ELR (cell line): Measurements from ENCODE around the gene RARRES2.

Experiments used
- DNase-seq: peaks from one replicate; pipeline ENCODE4 v3.0.0-alpha.2; 2015; ENCODE audit warnings: low read depth

Gene RARRES2

DNA sequence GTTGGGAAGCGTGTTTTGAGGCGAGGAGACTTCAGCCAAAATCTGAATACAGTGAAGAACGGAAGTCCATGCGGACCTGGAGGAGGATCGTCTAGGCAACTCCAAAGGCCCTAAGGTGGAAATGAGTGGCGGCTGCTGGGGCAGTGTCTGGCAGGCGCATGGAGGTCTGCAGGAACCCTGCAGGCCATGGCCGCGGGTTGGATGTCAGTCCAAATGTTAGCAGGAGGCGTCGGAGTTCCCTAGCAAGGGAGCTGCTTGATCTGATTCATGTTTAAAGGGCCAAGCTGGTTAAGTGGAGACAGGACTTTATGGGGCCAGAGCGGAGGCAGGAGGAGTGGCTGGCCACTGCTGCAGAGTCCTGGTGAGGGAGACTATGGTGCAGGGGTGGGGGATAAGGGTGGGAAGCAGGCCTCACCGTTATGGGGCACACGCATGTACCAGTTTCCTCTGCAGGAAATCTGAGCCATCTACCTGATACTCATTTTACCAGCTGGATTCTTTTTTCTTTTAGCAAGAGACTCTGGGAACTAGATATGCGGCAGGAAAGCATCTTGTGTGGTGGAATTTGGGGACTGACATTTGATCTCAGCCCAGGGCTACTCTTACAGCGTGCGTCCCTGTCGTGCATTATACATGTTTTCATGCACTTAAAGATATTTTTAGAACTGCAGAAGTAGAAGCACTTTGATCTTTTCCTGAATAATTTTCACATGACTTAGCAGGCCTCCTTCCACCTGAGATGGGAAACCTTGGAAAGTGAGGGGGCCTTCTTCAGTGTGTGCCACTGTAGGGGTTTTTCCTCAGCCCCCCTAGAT is 20.6 kb upstream of the RARRES2 start:
- no peak for DNase-seq

DNA sequence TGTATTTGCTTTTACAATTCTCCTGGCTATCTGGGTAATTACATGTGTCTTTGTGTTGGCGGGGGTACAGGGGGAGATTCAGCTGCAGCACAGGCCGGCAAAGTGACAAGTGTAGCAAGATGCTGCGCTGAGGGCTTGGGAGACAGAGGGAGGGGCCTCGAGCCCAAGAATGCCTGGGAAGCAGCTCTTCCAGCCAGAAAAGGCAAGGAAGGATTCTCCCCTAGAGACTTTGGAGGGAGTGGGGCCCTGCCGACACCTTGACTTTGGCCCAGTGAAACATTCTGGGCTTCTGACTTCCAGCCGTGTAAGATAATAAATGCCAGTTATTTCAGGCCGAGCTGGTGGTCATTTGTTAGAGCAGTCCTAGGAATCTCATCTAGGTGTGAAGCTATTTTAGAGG is 20.0 kb upstream of the RARRES2 start:
- DNase-seq: no peak

DNA sequence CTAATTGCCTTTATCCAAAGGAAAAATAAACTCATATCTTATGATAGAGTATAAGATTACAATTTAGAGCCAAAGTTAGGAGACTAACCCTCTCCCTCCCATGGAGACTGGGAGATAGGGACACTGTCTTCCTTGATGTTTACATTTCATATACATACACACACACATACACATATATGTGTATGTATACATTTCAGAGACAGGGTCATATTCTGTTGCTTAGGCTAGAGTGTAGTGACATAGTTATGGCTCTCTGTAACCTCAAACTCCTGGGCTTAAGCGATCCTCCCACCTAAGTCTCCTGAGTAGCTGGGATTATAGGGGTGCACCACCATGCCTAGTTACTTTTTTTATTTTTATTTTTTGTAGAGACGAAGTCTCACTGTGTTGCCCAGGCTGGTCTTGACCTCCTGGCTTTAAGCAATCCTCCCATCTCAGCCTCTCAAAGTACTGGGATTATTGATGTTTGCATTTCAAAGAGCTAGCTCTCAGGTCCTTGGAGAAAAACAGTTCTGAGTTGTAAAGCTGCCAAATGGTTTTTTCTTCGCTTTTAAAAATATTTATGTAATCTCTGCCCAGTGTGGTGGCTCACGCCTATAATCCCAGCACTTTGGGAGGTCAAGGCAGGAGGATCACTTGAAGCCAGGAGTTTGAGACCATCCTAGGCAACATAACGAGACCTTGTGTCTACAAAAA is 19.1 kb upstream of the RARRES2 start:
- no peak for DNase-seq

- DNase-seq: no peak
These were observed 18.4 kb upstream of the RARRES2 start for GRCh38 chr7:150359622-150360362.

DNA sequence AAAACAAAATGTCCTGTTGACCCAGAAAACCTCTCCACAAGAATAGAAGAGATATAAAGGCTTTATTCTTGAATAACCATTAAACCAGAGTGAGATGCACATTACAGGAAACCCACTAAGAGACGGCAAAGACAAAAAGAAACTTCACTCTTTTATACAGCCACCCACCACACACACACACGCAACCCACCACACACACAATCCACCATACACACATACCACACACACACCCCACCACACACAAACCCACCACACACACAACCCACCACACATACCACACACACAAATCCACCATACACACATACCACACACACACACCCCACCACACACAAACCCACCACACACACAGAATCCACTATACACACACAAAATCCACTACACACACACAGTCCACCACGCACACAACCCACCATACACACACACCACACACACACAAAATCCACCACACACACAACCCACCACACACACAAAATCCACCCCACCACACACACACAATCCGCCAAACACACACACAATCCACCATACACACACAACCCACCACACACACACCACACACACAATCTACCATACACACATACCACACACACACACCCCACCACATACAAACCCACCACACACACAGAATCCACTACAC is 17.7 kb upstream of the RARRES2 start:
- DNase-seq: no peak

- no peak for DNase-seq
These were observed 17.0 kb upstream of the RARRES2 start for GRCh38 chr7:150358433-150358832.

DNA sequence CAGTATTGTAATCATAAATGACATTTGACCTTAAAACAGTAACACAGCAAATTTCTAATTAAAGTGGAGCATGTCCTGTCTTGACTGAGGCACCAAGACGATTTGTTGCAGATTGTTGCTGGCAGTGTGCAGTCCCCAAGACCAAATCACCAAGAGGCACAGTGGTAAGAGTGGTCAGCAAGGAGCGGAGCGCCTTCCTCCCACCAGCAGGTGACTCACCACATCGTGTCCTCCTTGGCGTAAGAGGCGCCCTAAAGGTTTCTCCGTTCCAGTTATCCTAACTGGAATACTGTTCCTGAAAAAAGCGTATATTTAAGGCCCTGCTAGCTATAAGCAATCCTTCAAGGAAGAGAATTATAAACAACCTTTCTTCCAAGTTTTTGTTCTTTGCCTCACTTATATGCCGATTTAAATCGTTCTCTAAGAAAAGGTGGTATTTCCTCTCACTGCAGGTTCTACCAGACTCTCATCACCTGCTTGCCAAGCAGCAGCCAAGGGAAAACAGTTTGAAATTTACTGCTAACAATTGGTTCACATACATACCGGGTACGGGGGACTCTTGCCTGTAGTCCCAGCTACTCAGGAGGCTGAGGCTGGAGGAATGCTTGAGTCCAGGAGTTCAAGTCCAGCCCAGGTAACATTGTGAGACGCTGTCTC is 16.5 kb upstream of the RARRES2 start:
- DNase-seq: no peak

DNA sequence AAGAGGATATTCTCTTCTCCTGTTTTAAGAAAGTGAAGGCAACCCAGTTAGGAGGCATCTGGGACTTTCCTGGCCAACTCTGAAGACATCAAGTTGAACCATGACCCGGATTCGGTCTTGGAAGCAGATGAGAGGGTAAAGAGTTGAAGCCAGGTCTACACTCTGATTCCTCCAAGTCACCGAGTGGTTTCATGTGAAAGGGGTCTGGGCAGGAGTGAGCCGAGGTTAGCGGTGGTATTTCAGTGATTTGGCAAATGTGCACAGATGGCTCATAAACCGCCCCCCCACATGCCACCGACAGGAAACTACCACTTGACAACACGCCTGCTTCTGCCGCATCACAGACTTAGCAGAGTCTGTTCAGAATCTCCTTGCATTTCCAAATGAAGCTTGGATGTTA is 15.8 kb upstream of the RARRES2 start:
- DNase-seq: no peak

DNA sequence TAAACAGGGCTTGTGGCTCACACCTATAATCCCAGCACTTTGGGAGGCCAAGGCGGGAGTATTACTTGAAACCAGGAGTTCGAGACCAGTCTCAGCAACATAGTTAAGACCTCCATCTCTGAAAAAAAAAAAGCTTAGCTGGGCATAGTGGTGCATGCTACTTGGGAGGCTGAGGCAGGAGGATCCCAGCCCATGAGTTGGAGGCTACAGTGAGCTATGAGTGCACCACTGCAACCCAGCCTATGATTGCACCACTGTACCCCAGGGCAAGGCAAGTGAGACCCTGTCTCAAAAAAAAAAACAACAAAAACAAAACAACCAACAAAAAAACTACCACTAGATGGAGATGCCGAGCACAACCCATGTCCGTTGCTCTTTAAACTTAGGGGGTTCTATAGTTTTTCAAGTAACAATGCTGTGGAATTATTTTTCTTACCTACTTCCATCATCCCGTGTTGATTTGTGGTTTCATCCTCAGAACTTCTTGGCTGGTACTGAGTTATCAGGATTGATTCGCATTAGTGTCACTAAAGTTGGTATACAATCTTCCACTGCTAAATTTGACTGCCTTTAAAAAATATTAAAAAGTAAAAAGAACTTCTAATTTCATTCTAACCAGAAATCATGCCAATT is 15.0 kb upstream of the RARRES2 start:
- DNase-seq: peak; percentile 49

DNA sequence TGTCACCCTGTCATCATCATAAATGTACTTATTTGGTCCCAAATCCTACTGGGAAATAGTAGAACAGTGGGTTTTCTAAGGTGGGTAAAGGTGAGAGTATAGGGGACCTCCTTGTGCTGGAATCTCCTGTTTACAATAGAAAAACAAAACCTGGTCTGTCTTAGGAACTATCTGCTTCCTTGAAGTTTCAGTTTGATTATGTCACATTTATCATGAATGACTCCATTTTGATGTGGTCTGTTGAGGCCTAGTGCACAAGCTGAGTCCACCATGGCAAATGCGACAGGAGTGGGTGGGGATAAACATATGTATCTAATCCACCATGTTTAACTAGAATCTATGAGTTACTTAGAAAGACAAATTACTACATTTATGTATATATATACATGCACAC is 14.2 kb upstream of the RARRES2 start:
- DNase-seq: no peak

DNA sequence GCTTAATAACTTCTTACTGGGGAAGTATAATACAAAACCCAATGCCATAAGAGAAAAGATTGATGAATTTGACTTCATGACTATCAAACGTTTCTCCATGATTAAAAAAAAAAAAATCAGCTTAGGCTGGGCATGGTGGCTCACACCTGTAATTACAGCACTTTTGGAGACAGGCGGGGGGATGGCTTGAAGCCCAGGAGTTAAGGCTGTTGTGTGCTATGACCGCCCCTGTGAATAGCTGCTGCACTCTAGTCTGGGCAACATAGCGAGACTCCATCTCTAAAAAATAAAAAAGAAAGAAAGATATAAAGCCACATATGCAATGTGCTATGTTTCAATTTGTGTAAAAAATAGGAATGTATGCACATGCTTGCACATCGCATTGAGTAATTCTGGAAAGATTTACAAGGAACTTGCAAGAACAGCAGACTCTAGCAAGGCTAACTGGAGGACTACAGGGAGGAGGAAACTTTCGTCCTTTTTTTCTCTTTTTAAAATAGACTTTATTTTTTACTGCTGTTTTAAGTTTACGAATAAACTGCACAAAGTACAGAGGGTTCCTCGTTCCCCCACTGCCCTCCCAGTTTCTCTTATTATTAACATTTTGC is 10.3 kb upstream of the RARRES2 start:
- no peak for DNase-seq

DNA sequence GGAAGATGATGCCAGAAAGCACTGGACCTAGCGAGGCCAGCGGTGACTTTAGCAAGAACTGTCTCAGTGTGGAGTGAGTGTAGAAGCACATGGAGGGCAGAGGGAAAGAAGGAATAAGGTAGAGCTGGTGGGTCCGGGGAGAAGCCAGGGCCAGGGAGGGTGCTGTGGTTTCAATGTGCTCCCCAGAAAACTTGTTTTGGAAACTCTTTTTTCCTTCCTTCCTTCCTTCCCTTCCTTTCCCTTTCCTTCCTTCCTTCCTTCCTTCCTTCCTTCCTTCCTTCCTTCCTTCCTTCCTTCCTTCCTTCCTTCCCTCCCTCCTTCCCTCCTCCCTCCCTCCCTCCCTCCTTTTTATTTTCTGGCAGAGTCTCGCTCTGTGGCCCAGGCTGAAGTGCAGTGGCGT is 5.5 kb upstream of the RARRES2 start:
- DNase-seq: no peak

DNA sequence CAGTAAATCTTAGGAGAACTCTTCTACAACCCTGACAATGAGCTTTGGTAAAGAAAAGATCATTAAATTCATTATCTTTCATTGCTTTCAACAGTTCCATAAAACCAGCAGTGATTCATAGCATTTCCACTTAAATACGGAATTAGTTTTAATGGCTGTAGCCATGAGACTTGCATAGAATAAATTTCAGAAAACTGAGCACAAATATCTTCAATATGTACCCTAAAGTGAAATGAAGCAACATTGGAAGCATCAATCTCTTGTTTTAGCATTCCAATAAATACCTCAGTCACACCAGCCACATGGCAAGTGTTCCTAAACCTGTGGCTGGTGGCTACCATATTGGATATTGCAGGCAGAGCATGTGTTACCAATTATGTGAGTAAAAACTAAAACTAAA is 3.6 kb upstream of the RARRES2 start:
- DNase-seq: no peak

- DNase-seq: no peak
These were observed 2.9 kb upstream of the RARRES2 start for GRCh38 chr7:150344299-150344698.

DNA sequence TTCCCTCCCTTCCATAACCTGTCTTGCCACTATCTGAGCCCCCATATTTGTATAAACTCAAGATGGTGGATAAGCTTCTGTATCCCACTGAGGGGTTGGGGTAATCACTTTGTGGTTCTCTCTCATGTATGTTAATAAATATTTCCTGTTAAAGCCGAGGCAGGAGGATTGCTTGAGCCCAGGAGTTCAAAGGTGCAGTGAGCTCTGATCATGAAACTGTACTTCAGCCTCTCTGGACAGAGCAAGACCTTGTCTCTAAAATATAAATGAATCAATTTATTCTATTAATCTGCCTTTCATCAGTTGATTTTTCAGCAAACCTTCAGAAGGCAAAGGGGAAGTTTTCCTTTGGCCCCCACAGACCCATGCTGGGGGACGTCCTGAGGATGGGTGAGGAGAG is 1.8 kb upstream of the RARRES2 start:
- no peak for DNase-seq

DNA sequence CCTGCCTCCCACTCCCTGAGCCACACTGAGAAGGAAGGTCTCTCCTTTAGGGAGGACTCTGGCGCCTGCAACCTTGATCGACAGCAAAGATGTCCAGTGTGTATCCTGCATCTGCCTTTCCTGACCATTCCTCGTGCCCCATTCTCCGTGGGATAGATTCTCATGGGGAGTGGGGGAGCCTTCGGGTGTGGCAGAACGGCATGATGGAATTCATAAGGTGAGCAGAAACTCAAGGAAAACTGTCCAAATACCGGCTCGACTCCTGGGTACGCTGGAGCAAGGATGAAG is 636 bp upstream of the RARRES2 start:
- no peak for DNase-seq

- no peak for DNase-seq
These were observed 560 bp downstream of the RARRES2 start for GRCh38 chr7:150340875-150341262.

- no peak for DNase-seq
These were observed 1.2 kb downstream of the RARRES2 start for GRCh38 chr7:150340024-150340749.

DNA sequence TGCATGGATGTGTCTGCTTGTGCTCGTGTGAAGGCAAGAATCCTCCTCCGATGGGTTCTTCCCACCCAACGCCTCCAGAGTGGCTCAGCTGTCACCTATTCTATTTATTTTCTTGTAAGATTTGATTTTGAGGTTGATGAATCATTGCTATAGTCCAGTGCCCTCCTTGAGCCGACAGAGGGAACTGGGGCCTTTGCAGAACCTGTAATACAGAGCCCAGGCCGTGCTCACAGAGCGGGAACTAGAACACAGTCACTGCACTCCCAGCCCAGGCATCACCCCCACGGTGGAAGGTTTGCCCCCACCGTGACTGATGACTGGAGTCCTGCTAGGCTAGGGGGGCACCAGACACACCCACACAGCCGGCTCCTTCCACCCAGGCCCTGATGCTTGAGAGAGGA is 2.0 kb downstream of the RARRES2 start:
- DNase-seq: no peak

DNA sequence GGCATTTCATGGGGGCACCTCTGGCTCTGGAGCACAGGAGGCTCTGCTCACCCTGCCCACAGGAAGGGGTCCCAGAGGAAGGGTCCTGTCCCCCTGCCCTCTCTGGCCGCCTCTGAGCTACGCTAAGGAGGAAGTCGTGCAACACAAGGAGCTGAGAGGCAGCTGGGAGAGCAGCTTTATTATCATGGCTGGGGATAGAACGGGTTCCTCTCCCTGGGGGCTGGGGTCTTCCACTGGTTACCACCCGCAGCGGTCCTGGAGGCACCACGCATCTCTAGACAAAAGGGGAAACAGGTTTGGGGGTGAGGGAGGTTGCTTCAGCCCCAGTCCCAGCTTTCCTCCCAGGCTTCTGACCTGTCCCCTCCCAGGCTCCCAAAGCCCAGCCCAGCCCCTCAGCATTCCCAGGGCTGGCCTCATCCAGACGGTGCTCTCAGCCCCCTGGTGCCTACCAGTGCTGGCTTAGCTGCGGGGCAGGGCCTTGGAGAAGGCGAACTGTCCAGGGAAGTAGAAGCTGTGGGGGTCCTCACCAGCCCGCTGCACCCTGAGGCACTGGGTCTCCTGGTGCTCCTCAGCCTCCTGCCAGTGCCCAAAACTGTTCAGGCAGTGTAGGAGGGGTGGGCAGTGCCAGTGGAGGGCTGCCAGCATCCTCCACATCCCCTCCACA is 3.1 kb downstream of the RARRES2 start:
- DNase-seq: no peak
